SK-N-SH (cell line): ENCODE results near the gene ZNF784.

ENCODE experiments used
- EZH2phosphoT487 ChIP-seq: fragments of 200-600 bp; sonication (generic); IDR thresholded peaks from 2 replicates; pipeline ENCODE4 v1.6.1; 2017; ENCODE audit warnings: low read depth, mixed run types, mild to moderate bottlenecking, antibody characterized with exemption, moderate library complexity, borderline replicate concordance
- JUND ChIP-seq: IDR thresholded peaks from 2 replicates; pipeline ENCODE4 v1.4.0; 2012
- NRF1 ChIP-seq: IDR thresholded peaks from 2 replicates; pipeline ENCODE4 v1.6.1; 2012; ENCODE audit warnings: low read depth, mild to moderate bottlenecking, low read length
- RAD21 ChIP-seq: IDR thresholded peaks from 2 replicates; pipeline ENCODE4 v1.6.1; 2012; ENCODE audit warnings: mild to moderate bottlenecking, low read length
- SMC3 ChIP-seq: IDR thresholded peaks from 2 replicates; pipeline ENCODE4 v1.6.1; 2012; ENCODE audit warnings: low read depth, low read length, improper control_type of control experiment
- TF ChIP-seq, protein P1 (sequence below): fragments of 200-600 bp; sonication (generic); IDR thresholded peaks from 2 replicates; pipeline ENCODE4 v1.6.1; 2017; ENCODE audit warnings: antibody characterized with exemption, mild to moderate bottlenecking, moderate library complexity
- TF ChIP-seq, protein P2 (sequence below): IDR thresholded peaks from 2 replicates; pipeline ENCODE4 v1.6.1; 2012; ENCODE audit warnings: mild to moderate bottlenecking, low read depth, low read length, moderate library complexity
- TF ChIP-seq, protein P3 (sequence below): IDR thresholded peaks from 2 replicates; pipeline ENCODE4; 2012

DNA sequence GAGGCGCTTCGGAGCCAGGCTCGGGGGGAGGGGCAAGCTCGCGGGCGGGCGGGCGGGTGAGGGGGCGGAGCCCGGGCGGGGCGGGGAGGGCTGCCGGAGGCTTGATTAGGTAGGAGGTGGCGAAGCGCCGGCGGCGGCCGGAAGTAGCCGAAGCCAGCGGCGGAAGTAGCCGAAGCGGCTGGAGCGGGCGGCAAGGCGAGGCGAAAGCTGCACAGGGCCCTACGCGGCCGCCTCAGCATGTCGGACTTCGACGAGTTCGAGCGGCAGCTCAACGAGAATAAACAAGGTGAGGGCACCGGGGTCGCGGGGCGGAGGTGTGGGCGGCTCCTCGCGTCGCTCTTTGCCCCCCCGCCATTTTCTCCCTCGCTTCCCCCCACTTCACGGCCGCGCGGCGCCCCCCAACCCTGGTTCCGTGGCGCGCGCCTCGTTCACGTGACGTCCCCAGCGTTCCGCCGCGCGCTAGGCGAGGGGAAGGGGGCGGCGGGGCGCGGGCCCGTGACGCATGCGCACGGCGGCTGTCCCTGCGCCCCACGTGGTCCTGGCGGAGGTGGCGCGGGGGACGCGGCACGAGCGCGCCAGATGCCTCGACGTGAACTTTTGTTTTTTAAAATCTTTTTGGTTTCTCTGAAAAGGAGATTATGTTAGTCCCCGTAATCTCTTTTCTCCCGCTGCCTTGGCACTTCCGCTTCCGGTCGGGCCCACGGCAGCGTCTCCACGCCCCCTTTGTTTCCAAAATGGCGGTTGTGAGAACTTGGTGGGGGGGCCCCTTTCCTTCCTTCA, 30.7 kb upstream of the ZNF784 start, which contains the start of gene U2AF2:
- TF ChIP-seq, protein P1, sequence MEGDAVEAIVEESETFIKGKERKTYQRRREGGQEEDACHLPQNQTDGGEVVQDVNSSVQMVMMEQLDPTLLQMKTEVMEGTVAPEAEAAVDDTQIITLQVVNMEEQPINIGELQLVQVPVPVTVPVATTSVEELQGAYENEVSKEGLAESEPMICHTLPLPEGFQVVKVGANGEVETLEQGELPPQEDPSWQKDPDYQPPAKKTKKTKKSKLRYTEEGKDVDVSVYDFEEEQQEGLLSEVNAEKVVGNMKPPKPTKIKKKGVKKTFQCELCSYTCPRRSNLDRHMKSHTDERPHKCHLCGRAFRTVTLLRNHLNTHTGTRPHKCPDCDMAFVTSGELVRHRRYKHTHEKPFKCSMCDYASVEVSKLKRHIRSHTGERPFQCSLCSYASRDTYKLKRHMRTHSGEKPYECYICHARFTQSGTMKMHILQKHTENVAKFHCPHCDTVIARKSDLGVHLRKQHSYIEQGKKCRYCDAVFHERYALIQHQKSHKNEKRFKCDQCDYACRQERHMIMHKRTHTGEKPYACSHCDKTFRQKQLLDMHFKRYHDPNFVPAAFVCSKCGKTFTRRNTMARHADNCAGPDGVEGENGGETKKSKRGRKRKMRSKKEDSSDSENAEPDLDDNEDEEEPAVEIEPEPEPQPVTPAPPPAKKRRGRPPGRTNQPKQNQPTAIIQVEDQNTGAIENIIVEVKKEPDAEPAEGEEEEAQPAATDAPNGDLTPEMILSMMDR = no peak
- TF ChIP-seq, protein P2, sequence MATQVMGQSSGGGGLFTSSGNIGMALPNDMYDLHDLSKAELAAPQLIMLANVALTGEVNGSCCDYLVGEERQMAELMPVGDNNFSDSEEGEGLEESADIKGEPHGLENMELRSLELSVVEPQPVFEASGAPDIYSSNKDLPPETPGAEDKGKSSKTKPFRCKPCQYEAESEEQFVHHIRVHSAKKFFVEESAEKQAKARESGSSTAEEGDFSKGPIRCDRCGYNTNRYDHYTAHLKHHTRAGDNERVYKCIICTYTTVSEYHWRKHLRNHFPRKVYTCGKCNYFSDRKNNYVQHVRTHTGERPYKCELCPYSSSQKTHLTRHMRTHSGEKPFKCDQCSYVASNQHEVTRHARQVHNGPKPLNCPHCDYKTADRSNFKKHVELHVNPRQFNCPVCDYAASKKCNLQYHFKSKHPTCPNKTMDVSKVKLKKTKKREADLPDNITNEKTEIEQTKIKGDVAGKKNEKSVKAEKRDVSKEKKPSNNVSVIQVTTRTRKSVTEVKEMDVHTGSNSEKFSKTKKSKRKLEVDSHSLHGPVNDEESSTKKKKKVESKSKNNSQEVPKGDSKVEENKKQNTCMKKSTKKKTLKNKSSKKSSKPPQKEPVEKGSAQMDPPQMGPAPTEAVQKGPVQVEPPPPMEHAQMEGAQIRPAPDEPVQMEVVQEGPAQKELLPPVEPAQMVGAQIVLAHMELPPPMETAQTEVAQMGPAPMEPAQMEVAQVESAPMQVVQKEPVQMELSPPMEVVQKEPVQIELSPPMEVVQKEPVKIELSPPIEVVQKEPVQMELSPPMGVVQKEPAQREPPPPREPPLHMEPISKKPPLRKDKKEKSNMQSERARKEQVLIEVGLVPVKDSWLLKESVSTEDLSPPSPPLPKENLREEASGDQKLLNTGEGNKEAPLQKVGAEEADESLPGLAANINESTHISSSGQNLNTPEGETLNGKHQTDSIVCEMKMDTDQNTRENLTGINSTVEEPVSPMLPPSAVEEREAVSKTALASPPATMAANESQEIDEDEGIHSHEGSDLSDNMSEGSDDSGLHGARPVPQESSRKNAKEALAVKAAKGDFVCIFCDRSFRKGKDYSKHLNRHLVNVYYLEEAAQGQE = no peak
- TF ChIP-seq EZH2phosphoT487 = no peak
- TF ChIP-seq NRF1 = peak; percentile 82
- no peak for TF ChIP-seq SMC3
- no peak for TF ChIP-seq JUND
- TF ChIP-seq RAD21 = no peak
- TF ChIP-seq, protein P3, sequence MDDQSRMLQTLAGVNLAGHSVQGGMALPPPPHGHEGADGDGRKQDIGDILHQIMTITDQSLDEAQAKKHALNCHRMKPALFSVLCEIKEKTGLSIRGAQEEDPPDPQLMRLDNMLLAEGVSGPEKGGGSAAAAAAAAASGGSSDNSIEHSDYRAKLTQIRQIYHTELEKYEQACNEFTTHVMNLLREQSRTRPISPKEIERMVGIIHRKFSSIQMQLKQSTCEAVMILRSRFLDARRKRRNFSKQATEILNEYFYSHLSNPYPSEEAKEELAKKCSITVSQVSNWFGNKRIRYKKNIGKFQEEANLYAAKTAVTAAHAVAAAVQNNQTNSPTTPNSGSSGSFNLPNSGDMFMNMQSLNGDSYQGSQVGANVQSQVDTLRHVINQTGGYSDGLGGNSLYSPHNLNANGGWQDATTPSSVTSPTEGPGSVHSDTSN = no peak; the same call in 1 of the 2 replicates
